Measurements from ENCODE around the gene SCO2.

The SCO2 gene

DNA sequence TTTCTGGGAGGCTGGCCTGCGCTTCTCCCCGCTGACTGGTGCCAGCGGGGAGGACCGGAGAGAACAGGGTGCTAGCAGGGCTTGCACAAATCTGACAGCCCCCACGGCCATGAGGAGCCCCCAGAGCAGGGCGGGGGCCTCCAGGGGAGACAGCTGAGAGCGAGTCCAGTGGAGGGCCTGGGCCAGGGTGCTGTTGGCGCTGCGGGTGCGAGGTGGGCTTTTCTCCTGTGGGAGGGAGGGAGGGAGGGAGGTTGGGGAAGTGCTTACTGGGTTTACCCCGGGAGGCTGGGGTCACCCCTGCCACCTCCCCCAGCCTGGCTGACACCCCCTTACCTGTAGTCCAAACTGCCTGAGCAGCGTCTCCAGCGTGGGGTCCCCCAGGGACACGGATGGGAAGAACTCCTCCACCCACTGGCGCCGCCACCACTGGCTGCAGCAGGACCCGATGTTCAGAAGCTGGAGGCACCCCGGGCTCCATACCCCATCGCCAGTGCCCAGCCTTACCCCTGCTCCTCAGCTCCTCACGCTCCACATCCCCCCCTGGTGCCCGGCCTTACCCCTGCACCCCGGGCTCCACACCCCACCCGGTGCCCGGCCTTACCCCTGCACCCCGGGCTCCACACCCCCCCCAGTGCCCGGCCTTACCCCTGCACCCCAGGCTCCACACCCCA is 21.8 kb downstream of the SCO2 start:
- H3K4me3 ChIP-seq (ENCODE audit: low read depth, low read length): no peak overlapping the region
- no peak for DNase-seq (ENCODE audit: low read depth, low spot score)
- TF ChIP-seq, protein P1, sequence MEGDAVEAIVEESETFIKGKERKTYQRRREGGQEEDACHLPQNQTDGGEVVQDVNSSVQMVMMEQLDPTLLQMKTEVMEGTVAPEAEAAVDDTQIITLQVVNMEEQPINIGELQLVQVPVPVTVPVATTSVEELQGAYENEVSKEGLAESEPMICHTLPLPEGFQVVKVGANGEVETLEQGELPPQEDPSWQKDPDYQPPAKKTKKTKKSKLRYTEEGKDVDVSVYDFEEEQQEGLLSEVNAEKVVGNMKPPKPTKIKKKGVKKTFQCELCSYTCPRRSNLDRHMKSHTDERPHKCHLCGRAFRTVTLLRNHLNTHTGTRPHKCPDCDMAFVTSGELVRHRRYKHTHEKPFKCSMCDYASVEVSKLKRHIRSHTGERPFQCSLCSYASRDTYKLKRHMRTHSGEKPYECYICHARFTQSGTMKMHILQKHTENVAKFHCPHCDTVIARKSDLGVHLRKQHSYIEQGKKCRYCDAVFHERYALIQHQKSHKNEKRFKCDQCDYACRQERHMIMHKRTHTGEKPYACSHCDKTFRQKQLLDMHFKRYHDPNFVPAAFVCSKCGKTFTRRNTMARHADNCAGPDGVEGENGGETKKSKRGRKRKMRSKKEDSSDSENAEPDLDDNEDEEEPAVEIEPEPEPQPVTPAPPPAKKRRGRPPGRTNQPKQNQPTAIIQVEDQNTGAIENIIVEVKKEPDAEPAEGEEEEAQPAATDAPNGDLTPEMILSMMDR (IDR thresholded peaks at IDR 0.05; ENCODE audit: low read depth, low read length): peak; percentile 14
- in situ Hi-C loops (cut with HindIII; ENCODE audit: low sequenced_read_pairs): no loop called here

DNA sequence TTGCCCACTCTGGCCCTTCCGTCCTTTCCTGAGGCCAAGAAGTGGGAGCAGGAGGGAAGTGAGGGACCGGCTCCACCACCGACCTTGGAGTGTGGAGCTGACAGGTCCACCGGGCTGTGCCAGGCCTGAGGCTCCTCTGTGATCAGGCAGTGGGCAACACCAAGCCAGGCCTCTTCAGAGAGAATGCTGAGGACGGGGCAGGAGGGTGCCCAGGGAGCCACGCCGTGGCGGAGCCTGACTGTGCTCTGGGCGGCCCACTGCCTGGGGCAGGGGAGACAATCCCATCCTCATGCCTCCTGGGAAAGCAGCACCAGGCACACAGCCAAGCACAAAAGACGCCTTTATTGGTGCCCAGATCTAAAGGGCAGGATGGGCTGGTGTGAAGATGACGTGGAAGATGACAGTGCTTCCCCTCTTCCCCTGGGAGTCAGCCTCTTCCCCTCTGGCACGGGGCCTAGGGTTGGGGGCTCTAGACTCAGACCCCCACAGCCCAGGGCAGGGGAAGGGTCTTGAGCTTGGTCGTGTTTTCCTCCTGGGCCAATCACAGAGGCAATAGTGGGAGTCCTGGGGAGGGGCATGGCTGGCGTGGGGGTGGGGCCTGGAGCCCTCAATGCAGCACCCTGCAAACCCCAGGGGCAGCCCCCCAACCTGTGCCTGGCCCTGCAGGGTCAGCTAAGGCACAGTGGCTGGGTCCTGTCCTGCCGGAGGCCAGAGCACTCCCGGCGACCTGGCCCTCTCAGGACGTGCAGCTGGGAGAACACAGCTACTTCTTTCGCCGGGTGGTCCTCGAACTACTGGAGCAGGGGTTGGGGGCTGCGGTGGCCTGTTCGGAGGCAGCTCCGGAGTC is 22.5 kb downstream of the SCO2 start:
- TF ChIP-seq, protein P1 (IDR thresholded peaks at IDR 0.05; ENCODE audit: low read depth, low read length): no peak
- no peak overlapping the region for H3K4me3 ChIP-seq (ENCODE audit: low read depth, low read length)
- in situ Hi-C loops (cut with HindIII; ENCODE audit: low sequenced_read_pairs): no loop called here

DNA sequence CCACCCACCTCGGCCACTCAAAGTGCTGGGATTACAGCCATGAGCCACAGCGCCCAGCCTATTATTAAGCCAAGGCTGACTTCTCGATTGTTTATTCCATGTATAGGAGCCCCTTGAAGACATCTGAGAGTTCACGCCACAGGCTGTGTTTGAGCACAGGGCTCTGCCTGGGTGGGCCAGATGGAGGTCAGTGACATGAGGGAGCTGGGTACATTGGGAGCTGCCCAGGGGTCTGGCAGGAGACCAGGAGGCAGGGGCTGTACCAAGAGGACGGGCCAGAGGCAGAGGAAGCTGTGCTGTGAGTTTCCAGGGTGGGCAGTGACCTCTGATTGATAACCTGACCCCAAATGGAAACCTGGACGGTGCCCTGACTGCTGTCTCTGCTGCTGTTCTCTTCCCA is 23.3 kb downstream of the SCO2 start:
- TF ChIP-seq, protein P1 (IDR thresholded peaks at IDR 0.05; ENCODE audit: low read depth, low read length): no peak
- no peak for DNase-seq (ENCODE audit: low read depth, low spot score)
- H3K4me3 ChIP-seq (ENCODE audit: low read depth, low read length): no peak overlapping the region
- in situ Hi-C loops (cut with HindIII; ENCODE audit: low sequenced_read_pairs): no loop called here

More for the DNA sequence above, 22.5 kb downstream of the SCO2 start:
- no peak for DNase-seq (ENCODE audit: low read depth, low spot score)

DNA sequence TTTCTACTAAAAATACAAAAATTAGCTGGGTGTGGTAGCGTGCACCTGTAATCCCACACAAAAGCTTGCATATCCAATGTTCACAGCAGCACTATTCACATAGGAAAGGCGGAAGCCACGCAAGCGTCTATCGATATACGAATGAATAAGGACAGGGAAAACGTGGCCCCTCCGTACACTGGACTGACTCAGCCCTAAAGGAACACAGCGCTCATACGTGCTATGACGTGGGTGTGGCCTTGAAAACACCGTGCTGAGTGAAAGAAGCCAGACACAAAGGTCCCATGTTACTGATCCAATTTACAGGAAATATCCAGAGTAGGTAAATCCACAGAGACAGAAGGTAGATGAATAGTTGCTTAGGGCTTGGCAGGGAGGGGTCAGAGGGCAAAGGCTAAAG is 24.9 kb downstream of the SCO2 start:
- H3K4me3 ChIP-seq (ENCODE audit: low read depth, low read length): no peak overlapping the region
- DNase-seq (ENCODE audit: low read depth, low spot score): no peak
- in situ Hi-C loops (cut with HindIII; ENCODE audit: low sequenced_read_pairs): no loop called here
- TF ChIP-seq, protein P1 (IDR thresholded peaks at IDR 0.05; ENCODE audit: low read depth, low read length): no peak

DNA sequence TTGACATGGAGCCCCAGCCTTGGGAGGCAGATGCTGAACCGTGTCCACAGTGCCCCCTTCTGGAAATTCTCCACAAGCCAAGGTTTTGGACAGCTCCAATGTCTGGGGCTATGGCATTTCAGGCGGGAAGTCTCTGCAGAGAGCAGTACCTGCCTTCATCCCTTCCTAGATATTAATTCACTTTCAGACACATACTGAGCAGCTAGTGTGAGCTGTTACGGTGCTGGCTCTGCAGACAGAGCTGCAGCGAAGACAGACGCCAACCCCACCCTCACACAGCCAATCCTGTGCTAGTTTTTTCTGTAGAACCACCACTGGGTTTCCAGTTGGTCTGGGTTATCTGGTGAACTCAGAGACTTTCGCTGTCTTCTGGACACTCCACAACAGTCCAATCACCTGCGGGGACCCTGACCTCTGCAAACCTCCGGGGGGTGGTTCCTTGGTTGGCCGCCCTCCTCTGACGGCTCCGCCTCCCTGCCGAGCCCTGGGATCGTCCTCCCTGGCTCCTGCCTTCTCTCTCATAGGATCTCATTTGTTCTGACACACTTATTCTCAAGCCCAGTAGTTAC is 27.0 kb downstream of the SCO2 start:
- in situ Hi-C loops (cut with HindIII; ENCODE audit: low sequenced_read_pairs): no loop called here
- TF ChIP-seq, protein P1 (IDR thresholded peaks at IDR 0.05; ENCODE audit: low read depth, low read length): peak; percentile 82
- H3K4me3 ChIP-seq (ENCODE audit: low read depth, low read length): no peak overlapping the region
- peak; percentile 56 for DNase-seq (ENCODE audit: low read depth, low spot score)

DNA sequence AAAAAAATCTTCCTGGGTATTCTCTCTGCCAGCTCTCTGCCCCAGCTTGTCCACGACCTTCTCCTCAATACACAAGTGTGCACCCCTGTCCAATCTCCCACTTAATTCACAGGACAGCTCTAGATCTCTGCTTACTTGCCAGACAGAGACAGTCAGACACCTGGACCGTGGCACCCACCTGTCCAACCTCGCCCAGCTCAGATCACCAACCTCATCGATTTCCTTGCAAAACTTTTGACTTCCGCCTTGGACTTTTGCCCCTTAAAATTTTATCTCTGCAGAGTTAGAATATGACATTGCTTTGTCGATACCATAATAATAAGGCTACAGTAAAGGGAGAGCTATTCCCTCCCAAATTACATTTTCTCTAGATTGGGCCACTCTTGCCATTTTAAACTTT is 28.3 kb downstream of the SCO2 start:
- no peak overlapping the region for H3K4me3 ChIP-seq (ENCODE audit: low read depth, low read length)
- DNase-seq (ENCODE audit: low read depth, low spot score): no peak
- TF ChIP-seq, protein P1 (IDR thresholded peaks at IDR 0.05; ENCODE audit: low read depth, low read length): no peak
- in situ Hi-C loops (cut with HindIII; ENCODE audit: low sequenced_read_pairs): no loop called here
